ENCODE data around the gene BAX.

DNA sequence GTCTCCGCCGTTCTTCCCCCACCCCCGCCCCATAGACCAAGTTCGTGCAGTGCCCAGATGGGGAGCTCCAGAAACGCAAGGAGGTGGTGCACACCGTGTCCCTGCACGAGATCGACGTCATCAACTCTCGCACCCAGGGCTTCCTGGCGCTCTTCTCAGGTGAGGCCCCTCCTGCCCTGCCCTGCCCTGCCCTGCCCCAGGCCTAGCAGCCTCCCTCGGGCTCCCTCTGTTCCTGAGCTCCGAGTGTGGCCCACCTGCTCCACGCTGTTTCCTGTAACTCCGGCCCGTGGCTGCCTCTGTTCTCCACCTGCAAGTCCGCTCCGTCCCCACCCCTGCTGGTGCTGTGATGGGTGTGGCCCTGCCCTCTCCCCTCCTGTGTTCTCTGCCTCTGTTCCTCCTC lies 55.8 kb downstream of the BAX start:
- TF ChIP-seq CTCF (IDR thresholded peaks at IDR 0.05 in 4 of 5, conservative IDR thresholded peaks at IDR 0.05 in 1 of 5) (no peak), POLR2A (IDR thresholded peaks at IDR 0.05) (no peak)

All from gastrocnemius medialis (tissue), 4 donors.